A549 treated with ZK216348 at 1 μM for 4 hours (cell line): ENCODE data around the gene SOCS6. TPM values are rescaled to one million over a fixed set of nuclear protein-coding genes. Genes with fewer than 3 reads are reported as not detected.

Experiments
- total RNA-seq: library from RNA; stranded (reverse); fragments of 200-300 nt; extraction: Qiagen RNA extraction; gene quantifications from 5 replicates; pipeline ENCODE4 v1.2.3, GENCODE V29; 2022; ENCODE audit warnings: low read depth

SOCS6 gene
- total RNA-seq = 24.7 to 33.8 TPM (median 32.4 TPM) in 5 replicates

DNA sequence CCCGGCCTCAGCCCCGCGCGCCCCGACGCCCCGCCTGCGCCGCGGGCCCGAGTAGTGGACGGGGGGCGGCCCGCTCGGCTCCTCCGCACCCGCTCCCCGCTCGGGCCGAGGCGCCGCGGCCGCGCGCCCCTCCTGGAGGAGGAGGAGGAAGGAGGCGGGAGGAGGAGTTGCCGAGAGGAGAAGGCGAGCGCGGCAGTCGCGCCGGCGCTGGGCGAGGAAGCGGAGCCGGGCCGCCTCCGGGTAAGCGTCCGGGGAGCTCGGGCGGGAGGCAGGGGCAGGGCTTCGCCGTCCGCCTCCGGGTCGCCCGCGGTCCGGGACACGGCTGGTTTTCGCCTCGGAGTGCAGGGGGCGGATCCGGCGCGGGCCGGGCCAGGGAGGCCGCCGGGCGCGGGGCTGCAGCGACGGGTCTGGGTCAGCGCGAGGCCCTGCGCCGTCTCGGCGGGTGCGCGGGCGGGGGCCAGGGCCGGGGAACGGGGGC is at the start of gene SOCS6:
Gene SOCS6 (plus strand): TSS at position 195 of the 478 bp plus-strand sequence. CDS start 35,624 bp downstream, outside the sequence.

Other genes with a start within 250 kb of the SOCS6 start
- gene RTTN, start 83.4 kb upstream of the SOCS6 start, total RNA-seq = 3.5 to 6.8 TPM (median 5.8 TPM) in 5 replicates